Spleen (tissue), 11 donors: ENCODE results near the gene DAZAP2. TPM values are rescaled to one million over a fixed set of nuclear protein-coding genes. Genes with fewer than 3 reads are reported as not detected.

Experiments
- DNase-seq: peaks from one replicate; pipeline ENCODE4 v3.0.0-alpha.2; 2020
- H3K27ac ChIP-seq, 8 donors: fragments of 200-600 bp; sonication (generic) in 7 of 8; 1 replicate in 4 of 8; 2 replicates in 4 of 8; pipeline versions ENCODE4 v1.5.0 to v1.8.0; 2016 to 2021; ENCODE audit warnings: inconsistent platforms in 4 of 8, mild to moderate bottlenecking in 4 of 8, moderate library complexity in 1 of 8
- H3K27me3 ChIP-seq, 7 donors: fragments of 200-600 bp; sonication (generic) in 6 of 7; replicated peaks in 1 of 7; 1 replicate in 4 of 7; 2 replicates in 3 of 7; pipeline versions ENCODE4 v1.5.0 to v1.8.0; 2016 to 2021; ENCODE audit warnings: inconsistent platforms in 3 of 7, mild to moderate bottlenecking in 1 of 7
- H3K36me3 ChIP-seq, 6 donors: fragments of 200-600 bp; sonication (generic) in 5 of 6; 1 replicate in 4 of 6; 2 replicates in 2 of 6; pipeline versions ENCODE4 v1.5.0 to v1.8.0; 2016 to 2021; ENCODE audit warnings: inconsistent platforms in 2 of 6
- H3K4me1 ChIP-seq, 6 donors: fragments of 200-600 bp; sonication (generic) in 5 of 6; 1 replicate in 3 of 6; 2 replicates in 3 of 6; pipeline versions ENCODE4 v1.5.0 to v1.8.0; 2016 to 2021; ENCODE audit warnings: inconsistent platforms in 3 of 6
- H3K4me3 ChIP-seq, 8 donors: fragments of 200-600 bp; sonication (generic) in 7 of 8; 1 replicate in 4 of 8; 2 replicates in 4 of 8; pipeline versions ENCODE4 v1.5.0 to v1.8.0; 2016 to 2021; ENCODE audit warnings: inconsistent platforms in 4 of 8, mild to moderate bottlenecking in 4 of 8, moderate library complexity in 2 of 8
- H3K9me3 ChIP-seq, 8 donors: fragments of 200-600 bp; sonication (generic) in 7 of 8; 1 replicate in 4 of 8; 2 replicates in 4 of 8; pipeline versions ENCODE4 v1.5.0 to v1.8.0; 2016 to 2021; ENCODE audit warnings: inconsistent platforms in 4 of 8
- CTCF ChIP-seq, 11 experiments: fragments of 200-600 bp in 7 of 11; fragments of 450-650 bp in 4 of 11; sonication (generic) in 4 of 11; IDR thresholded peaks in 8 of 11; conservative IDR thresholded peaks in 3 of 11; 1 replicate in 7 of 11; 2 replicates in 4 of 11; pipeline versions ENCODE4 v1.4.0 to v1.8.0; 2016 to 2021; ENCODE audit warnings: antibody characterized with exemption in 11 of 11, inconsistent platforms in 4 of 11, mild to moderate bottlenecking in 1 of 11
- POLR2A ChIP-seq, 3 donors: fragments of 450-650 bp; IDR thresholded peaks; one replicate each; pipeline ENCODE4 v1.5.1; 2017; ENCODE audit warnings: antibody characterized with exemption in 3 of 3, mild to moderate bottlenecking in 1 of 3
- POLR2AphosphoS5 ChIP-seq, 3 donors: sonication (generic); formaldehyde crosslinking; IDR thresholded peaks; one replicate each; pipeline ENCODE4 v1.5.1; 2017; ENCODE audit warnings: antibody characterized with exemption in 3 of 3
- WGBS, 5 donors: extraction: QIAGEN DNeasy Blood & Tissue Kit in 3 of 5; methylation state at CpG; one replicate each; pipeline versions ENCODE4 v1.1.5 to v1.1.7; 2013 to 2018; 5-methylcytosine and 5-hydroxymethylcytosine counted together
- intact Hi-C: fragments of 100-400 bp; cut with DNase I; formaldehyde crosslinking; loops from one replicate; pipeline ENCODE4 v1.15.0; 2023; ENCODE audit warnings: low total_unique reads
- polyA plus RNA-seq, 3 donors: library from polyadenylated mRNA; stranded (reverse); fragments of 200-250 nt; gene quantifications; one replicate each; pipeline ENCODE4 v1.2.1, GENCODE V29; 2013
- total RNA-seq, 7 donors: library from RNA; depleted of rRNA in 3 of 7; stranded (reverse); fragments of >200 nt in 3 of 7; fragmentation: NEBNext Ultra II Directional in 4 of 7; extraction: Animal tissue kit (Norgen Biotek cat#: 25700) in 4 of 7; gene quantifications; one replicate each; pipeline versions ENCODE4 v1.1.0 to v1.2.1, GENCODE V29; 2016 to 2021
- donor health status: healthy with polysubstance abuse.
- donor health status: DM: no; HTN: no; CAD: no; lungs with moderate emphysema.
- donor health status: DM: no; HTN: no; CAD: no.
- donor health status: Bipolar disorder and iron deficiency.
- donor health status: healthy.
- donor health status: DM: no; HTN: no; CAD: no.
- donor health status: DM: yes; HTN: yes; CAD: no.

Gene DAZAP2
- total and polyA plus RNA-seq, 10 donors: 181 to 493 (median 292) TPM

DNA sequence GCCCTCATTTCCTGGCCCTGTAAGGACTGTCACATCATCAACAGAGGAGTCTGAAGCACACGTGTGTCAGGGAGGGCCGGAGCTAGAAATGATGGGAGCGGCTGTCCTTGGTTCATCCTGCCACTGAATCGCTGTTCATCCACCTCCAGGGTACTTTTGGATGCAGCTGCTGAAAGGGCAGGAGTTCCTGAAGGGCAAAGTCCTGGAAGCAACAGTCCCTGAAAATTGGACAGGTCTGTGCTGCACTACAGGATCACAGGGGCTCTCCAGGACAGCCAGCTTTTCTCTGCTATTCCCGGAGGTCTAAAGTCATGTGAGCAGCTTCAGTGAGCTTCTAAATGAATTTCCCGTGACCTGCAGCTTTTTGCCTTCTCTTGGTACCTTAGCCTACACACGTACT is 38.5 kb upstream of the DAZAP2 start:
- Histone ChIP-seq H3K27me3 (no peaks in the 10 kb centered on the region), H3K4me3 (no peak overlapping the region), H3K9me3 (no peaks in the 10 kb centered on the region), H3K36me3 (peaks cover 0 to 40% (median 0%) of the 10 kb centered on the region in 6 donors), H3K27ac (no peak overlapping the region), H3K4me1 (no peaks in the 10 kb centered on the region)
- 87 to 91% (median 90%) methylated on average over 4 to 7 of the region's 7 CpGs for WGBS, 5 donors
- DNase-seq: no peak
- intact Hi-C loops: no loop called here
- TF ChIP-seq POLR2A (IDR thresholded peaks at IDR 0.05): no peak
- no peak for TF ChIP-seq POLR2AphosphoS5 (IDR thresholded peaks at IDR 0.05)
- TF ChIP-seq CTCF (IDR thresholded peaks at IDR 0.05 in 8 of 11, conservative IDR thresholded peaks at IDR 0.05 in 3 of 11): no peak

DNA sequence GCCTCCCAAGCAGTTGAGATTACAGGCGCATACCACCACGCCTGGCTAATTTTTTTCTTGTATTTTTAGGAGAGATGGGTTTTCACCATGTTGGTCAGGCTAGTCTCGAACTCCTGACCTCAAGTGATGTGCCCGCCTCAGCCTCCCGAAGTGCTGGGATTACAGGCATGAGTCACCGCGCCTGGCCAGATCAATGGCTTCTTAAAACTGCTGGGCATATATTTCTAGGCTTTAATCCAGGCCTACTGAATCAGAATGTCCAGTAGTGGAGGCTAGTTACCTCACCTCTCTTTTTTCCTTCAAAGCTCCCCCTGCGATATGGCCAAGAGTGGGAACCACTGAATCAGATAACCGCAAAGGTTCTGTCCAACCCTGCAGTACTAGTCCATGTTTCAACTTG is 37.8 kb upstream of the DAZAP2 start:
- TF ChIP-seq POLR2A (IDR thresholded peaks at IDR 0.05): no peak
- no peak for TF ChIP-seq CTCF (IDR thresholded peaks at IDR 0.05 in 8 of 11, conservative IDR thresholded peaks at IDR 0.05 in 3 of 11)
- no peak for TF ChIP-seq POLR2AphosphoS5 (IDR thresholded peaks at IDR 0.05)
- H3K27me3 ChIP-seq: no peaks in the 10 kb centered on the region
- DNase-seq: no peak
- H3K4me1 ChIP-seq: no peaks in the 10 kb centered on the region
- intact Hi-C loops: no loop called here
- no peaks in the 10 kb centered on the region for H3K9me3 ChIP-seq
- 92 to 96% (median 95%) methylated on average over 9 of the region's 9 CpGs for WGBS, 5 donors
- H3K36me3 ChIP-seq: peaks cover 0 to 40% (median 0%) of the 10 kb centered on the region in 6 donors
- H3K27ac ChIP-seq: no peak overlapping the region
- no peak overlapping the region for H3K4me3 ChIP-seq

GRCh38 chr12:51202718-51203117 is 35.9 kb upstream of the DAZAP2 start:
- intact Hi-C loops: no loop called here

DNA sequence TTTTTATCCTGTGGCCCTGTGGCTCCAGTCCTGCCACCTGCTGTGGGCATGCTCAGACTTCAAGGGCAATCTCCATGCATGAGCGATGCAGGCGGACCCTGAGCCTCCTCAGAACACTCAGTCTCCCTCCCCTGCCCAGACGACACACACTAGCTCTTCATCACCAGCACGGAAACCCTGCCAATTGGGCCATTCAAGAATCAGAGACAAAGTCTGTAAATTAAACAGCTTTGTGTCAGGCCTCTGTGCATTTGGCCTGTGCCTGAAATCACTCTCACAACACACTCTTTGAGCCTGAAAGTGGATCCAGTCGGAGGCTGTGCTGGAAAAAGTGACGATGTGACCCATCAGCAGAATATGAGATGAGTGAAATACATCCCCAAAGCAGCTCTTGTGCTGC is 33.3 kb upstream of the DAZAP2 start:
- Histone ChIP-seq H3K9me3 (no peaks in the 10 kb centered on the region), H3K4me1 (no peaks in the 10 kb centered on the region), H3K27ac (no peak overlapping the region), H3K27me3 (no peaks in the 10 kb centered on the region), H3K36me3 (peaks cover 0 to 25% (median 0%) of the 10 kb centered on the region in 6 donors), H3K4me3 (no peak overlapping the region)
- no peak for TF ChIP-seq POLR2AphosphoS5 (IDR thresholded peaks at IDR 0.05)
- TF ChIP-seq POLR2A (IDR thresholded peaks at IDR 0.05): no peak
- TF ChIP-seq CTCF (IDR thresholded peaks at IDR 0.05 in 8 of 11, conservative IDR thresholded peaks at IDR 0.05 in 3 of 11): no peak
- intact Hi-C loops: no loop called here
- WGBS, 5 donors: 93 to 97% (median 96%) methylated on average over 3 to 6 of the region's 6 CpGs
- DNase-seq: no peak

More at GRCh38 chr12:51202718-51203117, 35.9 kb upstream of the DAZAP2 start:
- WGBS, 5 donors: 86 to 90% (median 89%) methylated on average over 5 of the region's 5 CpGs
- H3K4me3 ChIP-seq: no peak overlapping the region
- no peaks in the 10 kb centered on the region for H3K27me3 ChIP-seq
- no peak overlapping the region for H3K27ac ChIP-seq
- peaks cover 0 to 39% (median 0%) of the 10 kb centered on the region in 6 donors for H3K36me3 ChIP-seq
- no peaks in the 10 kb centered on the region for H3K4me1 ChIP-seq
- no peaks in the 10 kb centered on the region for H3K9me3 ChIP-seq
- no peak for DNase-seq
- TF ChIP-seq POLR2A (IDR thresholded peaks at IDR 0.05) (no peak), CTCF (IDR thresholded peaks at IDR 0.05 in 8 of 11, conservative IDR thresholded peaks at IDR 0.05 in 3 of 11) (no peak), POLR2AphosphoS5 (IDR thresholded peaks at IDR 0.05) (no peak)
